ENCODE measurements around the gene NUBPL.
"Not testable (repeated sequence)": the region's sequence is repeated elsewhere in the genome, so short reads cannot be mapped to it uniquely, and the experiment has no call there.

The NUBPL gene

DNA sequence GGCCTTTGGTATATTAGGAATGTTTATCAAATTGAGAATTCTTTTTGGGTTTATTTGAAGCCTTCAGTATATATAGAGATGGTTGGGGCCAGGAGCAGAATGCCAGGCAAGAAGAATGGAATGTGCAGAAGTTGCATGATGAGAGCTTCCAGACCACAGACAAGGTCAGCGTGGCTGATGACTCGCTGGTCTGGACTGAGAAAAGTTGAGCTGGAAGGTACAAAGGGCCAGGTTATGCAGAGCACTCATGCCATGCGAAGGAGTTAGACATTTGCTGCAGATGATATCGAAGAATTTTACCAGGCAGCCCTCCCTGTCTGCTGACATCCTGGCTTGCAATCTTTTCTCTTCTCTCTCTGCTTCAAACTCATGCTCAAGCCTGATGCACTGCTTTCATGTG, 319.7 kb downstream of the NUBPL start:
- no peak for DNase-seq (ENCODE audit: low read depth)

DNA sequence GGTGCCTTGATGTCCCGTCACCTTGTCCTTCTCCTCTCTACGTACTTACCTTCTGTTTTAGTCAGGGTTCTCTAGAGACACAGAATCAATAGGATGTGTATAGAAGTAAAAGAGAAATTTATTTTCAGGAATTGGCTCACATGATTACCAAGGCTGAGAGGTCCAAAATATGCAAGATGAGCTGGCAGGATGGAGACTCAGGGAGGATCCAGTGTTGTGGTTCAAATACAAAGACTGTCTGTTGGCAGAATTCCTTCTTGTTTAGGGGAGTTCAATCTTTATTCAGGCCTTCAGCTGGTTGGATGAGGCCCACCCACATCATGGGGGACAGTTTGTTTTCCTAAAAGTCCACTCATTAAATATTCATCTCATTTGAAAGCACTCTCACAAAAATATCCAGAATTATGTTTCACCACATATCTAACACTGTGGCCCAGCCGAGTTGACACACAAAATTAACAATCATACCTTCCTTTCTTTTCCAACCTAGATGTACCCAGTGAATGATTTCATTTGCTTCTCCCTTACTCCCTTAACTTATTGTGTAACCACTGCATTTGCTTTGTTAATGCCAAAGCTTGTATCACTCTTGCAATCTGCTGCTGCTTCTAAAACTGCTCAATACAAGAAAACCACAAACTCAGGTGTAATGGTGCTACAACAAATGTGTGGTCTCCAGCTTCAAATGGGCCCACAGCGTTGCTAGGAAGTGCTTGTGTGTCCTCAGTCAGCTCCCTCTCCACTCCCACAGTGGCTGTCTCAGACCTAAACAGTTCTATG, 320.5 kb downstream of the NUBPL start:
- DNase-seq (ENCODE audit: low read depth) = no peak

DNA sequence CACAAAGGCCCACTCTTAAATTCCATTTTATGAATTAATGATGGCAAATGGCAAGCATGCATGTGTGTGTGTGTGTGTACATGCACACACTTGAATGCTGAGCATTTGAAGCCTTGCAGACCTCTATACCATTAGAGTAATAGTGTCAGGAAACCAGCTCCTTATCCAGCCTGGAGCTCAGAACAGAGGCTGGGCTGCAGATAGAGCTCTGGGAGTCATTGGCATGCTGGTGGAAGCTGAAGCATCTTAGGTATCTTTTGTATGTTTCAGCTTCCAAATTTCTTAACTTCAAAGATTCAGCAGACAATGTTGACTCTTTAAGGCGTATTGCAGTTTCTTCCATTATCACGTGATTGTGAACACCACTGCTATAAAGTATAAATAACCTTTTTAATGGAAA, 323.0 kb downstream of the NUBPL start:
- DNase-seq (ENCODE audit: low read depth) = no peak

DNA sequence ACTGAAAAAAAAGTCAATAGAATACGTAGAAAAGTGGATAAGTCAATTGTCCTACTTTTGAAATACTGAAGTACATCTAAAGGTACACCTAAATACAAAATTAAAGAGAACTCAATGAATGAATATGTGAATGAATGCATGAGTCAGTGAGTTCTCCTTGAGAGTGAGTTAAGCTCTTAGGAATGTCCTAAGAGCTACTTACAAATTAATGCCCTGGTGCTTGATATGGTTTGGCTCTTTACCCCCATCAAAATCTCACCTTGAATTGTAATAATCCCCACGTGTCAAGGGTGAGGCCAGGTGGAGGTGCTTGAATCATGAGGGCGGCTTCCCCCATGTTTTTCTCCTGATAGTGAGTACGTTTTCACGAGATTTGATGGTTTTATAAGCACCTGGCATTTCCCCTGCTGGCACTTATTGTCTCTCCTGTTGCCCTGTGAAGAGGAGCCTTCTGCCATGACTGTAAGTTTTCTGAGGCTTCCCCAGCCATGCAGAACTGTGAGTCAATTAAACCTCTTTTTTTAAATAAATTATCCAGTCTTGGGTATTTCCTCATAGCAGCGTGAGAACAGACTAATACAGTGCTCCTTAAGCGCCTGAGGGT, 323.7 kb downstream of the NUBPL start:
- DNase-seq (ENCODE audit: low read depth) = no peak

DNA sequence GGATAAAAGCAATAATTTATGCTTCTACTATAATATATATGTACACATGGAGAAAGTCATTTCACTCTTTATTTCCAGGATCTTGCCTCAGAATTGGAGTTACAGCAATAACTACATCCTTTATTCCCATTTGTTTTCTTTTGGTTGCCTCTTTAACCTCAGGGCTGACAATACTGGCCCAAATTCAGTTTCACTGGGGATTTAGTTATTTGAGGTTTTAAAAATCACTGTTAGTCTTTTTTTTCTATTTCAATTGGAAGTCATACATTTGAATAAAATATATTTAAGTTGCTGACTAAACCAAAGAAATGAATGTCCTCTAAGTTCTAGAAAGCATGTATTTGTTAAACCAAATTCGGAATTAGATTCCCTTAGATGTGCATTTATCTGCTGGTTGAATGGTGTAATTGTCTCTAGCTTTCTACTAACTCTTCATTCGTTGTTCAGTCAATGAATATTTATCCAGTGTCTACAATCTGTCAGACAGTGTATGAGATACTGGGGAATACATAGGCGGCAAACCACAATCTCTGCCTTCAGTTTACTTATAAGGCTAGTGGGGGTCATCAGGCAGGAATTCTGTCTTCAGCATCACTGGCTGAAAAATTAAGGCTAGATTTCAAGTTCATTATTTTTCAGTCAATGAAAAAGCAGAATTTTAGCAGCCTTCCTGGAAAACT, 325.1 kb downstream of the NUBPL start:
- DNase-seq (ENCODE audit: low read depth) = no peak

DNA sequence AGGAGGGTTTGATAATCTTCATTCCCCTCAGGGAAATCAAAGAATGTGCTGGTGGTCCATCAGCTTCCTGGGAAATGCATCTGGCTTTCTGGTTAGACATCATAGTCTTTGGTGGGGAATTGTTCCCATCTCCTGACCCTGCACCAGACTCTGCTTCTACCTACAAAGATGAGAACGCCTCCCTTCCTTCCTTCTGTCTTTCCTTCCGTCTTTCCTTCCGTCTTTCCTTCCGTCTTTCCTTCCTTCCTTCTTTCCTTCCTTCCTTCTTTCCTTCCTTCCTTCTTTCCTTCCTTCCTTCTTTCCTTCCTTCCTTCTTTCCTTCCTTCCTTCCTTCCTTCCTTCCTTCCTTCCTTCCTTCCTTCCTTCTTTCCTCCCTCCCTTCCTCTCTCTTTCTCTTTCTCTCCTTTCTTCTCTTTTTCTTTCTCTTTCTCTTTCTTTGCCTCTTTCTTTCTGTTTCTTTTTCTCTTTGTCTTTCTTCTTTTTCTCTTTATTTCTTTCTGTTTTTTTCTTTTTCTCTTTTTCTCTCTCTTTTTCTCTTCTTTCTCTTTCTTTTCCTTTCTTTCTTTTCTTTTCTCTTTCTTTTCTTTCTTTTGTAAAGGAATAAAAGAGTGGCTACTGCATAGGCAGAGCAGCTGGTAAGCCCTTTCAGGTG, 326.9 kb downstream of the NUBPL start:
- no peak for DNase-seq (ENCODE audit: low read depth)

DNA sequence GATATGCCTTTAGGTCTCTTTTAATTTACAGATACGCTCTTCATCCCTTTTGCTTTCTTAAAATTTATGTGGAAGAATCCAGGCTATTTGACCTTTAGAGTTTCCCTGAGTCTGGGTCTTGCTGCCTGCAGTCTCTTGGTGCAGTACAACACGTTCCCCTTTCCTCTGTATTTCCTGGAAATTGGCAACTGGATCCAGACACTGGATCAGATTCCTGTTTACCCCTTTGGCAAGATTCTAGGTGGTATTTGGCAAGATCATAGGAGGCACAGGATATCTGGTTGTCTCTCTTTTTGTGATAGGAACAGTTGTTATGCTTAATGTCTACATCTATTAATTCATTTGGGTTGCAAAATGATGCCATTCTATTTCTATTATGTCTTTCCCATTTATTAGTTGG, 328.1 kb downstream of the NUBPL start:
- no peak for DNase-seq (ENCODE audit: low read depth)

DNA sequence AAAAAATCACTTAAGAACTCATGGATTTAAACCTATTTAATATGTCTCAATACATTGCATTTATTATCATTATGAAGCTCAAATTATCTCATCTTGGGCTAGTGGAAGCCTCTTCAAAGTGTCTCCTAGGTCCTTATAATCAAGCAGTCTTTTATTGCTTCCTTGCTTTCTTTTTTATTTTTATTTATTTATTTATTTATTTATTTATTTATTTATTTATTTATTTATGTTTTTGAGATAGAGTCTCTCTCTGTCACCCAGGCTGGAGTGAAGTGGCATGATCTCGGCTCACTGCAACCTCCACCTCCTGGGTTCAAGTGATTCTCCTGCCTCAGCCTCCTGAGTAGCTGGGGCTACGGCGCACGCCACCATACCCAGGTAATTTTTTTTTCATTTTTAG, 329.0 kb downstream of the NUBPL start:
- DNase-seq (ENCODE audit: low read depth) = not testable (repeated sequence)

DNA sequence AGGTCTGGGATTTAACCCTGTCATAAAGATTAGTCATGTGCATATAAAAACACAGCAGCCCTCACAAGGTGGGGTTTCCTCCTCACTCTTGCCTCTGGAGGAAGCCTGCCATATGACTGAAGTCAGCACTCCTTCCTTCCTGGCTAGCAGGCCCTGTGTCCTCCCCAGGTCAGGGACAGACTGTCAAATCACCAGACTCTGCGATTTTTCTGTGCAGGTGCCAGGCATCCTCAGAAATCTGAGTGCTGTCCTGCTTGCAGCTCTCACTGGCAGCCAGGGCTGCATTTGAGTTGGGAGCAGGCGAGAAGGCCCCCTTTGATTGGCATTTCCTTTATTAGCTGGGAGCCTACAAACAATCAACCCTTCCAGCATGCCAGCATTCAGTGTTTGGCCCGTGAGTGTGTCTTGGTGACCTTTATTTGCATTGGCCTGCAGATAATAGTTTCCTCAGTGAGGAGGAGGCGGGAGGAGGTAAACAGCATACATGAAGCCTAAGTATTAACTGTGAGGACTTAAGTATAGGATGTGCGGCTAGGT, 332.1 kb downstream of the NUBPL start:
- no peak for DNase-seq (ENCODE audit: low read depth)

DNA sequence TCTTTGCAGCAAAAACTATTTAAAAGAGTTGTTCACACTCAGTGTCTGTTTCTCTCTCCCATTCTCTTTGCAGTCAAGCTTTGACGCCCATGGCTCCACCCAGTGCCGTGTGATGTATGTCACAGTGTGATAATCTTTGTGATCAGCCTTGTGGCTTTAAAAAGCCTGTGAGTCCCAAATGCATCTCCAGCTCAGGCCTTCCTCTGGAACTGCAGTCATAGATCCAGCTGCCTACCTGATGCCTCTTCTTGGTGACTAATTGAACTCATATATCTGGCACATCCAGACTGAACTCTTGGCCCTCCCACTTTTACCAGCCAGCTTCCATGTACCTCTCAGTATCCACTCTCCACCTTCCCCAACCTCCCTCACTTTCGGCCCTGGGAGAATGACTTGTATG, 333.1 kb downstream of the NUBPL start:
- DNase-seq (ENCODE audit: low read depth) = no peak

DNA sequence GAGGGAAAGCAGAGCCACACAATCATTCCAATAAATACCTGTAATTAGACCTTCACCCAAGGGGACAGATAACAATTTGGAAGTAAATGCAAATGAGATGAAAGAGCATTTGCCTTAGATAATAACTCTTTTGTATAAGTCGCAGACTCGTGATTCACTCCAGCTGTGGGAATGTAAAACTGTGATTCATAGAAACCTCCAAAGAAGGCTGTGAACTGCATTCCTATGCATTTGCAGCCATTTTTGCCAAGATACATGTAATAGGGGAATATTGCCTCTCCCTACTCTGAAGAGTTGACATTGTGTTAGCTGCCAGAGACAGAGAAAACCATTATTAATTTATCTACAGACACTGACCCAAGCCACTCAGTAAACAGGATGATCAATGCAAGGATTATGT, 334.0 kb downstream of the NUBPL start:
- DNase-seq (ENCODE audit: low read depth) = no peak

DNA sequence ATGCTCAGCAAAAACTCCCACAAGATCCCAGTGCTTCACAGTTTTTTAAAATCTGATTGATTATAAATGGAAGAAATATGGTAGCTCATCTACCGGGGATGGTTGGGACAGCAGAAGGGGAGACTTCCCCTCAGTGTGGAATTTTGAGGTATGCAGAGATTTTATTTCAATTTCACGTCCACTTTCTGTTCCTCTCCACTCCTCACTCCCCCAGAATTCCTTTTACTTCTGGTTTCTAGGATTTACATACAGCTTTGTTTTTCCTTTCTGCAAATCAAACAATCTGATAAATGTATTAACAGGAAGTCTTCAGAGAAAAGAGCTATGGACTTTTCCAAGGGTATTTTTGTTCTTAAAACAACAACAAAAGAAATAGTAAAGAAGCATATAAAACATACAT, 334.4 kb downstream of the NUBPL start:
- DNase-seq (ENCODE audit: low read depth) = no peak

DNA sequence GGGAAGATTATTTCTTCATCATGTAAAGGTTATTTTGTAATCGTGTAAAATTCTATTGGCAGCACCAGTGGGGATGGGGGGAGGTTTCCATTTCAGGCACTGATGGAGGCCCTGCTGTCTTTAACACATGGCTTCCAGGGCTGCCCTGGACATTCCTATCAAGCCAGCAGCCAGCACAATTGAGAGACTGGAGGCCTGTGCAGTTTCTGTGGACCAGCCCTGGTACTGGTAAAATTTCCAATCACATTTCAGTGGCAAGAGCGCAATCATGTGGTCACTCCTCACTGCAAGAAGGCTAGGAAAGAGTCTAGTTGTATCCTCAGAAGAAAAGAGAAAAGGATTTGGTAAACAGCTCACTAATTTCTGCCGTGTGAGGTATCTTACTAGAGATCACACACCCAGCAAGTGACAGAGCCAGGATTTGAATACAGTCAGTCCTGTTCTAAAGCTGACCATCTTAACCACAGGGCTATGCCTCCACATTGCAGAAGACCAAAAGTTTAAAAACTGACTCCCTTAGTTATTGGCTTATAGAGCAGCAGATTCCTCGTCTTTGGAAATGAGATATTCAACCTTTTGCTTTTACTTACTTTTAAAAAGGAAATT, 336.5 kb downstream of the NUBPL start:
- no peak for DNase-seq (ENCODE audit: low read depth)

DNA sequence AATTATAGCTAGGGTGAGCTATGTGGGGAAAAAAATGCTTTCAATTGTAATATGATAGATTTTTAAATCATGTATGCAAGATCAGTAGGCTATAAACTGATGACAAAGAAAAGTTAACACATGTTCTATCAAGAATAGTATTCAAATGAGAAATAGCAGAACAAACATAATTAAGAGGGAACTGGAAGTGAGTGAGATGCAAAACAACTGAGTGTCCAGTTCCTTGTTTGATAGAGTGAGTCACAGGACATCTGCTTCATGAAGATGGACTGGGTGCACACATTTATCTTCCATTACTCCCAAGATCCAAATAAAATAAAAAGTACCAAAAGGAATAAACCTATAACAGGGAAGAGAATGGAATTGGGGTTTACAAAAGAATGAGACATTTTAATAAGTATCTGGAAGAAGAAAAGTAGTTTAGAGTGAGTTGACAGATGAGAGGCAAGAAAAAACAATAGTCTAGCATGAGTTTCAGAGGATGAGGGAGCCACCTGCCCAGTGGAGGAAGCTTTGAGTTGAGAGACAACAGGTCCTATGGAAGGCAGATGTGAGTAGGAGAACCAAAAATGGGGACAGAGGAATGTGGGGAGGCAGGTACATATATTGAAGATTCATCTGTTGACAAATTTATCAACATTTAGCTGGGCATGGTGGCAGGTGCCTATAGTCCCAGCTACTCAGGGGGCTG, 337.8 kb downstream of the NUBPL start:
- no peak for DNase-seq (ENCODE audit: low read depth)

DNA sequence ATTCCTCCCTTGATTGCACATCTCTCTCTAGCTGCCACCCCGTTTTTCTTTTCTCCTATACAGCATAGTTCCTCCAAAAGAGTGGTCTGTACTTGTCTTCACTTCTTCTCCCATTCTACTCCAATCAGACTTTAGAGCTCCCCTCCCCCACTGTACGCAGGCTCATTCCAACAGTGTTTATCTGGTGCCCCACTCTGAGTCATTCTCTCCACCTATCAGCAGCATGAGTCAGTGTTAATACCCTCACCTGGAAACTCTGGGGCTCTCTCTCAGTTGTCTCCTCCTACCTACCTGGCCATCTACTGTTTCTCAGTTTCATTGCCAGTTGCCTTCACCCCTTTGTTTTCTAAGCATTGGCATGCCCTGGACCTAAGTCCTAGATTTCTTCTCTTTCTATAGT, 340.8 kb downstream of the NUBPL start:
- no peak for DNase-seq (ENCODE audit: low read depth)

DNA sequence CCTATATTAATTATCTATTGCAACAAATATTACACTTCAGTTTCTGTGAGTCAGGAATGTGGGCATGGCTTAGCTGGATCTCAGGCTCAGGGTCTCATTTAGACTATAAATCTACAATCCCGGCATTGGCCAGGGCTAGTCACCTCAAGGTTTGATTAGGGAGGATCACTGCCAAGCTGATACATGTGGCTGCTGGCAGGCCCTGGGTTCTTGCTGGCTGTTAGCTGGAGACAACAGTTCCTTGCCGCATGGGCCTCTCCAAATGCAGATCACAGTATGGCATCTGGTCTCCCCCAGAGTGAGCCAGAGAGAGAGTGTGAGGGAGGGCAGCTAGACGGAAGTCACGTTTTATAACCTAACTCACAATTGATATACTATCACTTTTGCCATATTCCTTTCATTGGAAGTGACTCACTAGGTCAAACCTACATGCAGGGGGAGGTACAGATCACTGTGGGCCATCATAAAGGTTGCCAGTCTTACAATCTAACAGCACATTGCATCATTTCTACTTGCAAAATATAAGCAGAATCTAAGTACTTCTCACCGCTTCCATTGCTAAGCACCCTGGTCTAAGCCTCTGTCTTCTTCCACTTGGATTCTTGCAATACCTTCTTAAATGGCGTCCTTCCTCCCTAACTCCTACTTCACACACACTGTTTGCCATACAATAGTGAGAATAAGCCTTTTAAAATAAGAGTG, 341.9 kb downstream of the NUBPL start:
- DNase-seq (ENCODE audit: low read depth) = no peak

DNA sequence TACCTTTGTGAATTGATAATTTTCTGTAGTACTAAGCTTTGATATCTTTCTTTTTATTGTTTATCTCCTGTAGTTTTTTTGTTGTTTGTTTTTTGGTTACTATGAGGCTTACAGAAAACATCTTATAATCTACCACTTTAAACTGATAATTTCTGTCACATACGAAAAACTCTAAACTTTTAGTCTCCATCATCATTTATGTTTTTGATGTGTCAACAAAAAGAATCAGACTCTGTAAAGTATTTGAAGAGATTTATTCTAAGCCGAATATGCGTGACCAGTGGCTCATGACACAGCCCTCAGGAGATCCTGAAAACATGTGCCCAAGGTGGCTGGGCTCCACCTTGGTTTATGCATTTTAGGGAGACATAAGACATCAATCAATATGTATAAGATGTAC, 348.8 kb downstream of the NUBPL start:
- DNase-seq (ENCODE audit: low read depth) = no peak

All from stimulated activated CD8-positive, alpha-beta memory T cell treated with anti-CD3 and anti-CD28 coated beads, Interleukin-7, amount 100 ng/mL, for 24 hours (primary cell).